Bronchial epithelial cell (primary cell): ENCODE measurements around the gene NCAN. TPM values are rescaled to one million over a fixed set of nuclear protein-coding genes. Genes with fewer than 3 reads are reported as not detected.

Source experiments
- DNase-seq: peaks from one replicate; pipeline ENCODE4 v3.0.0-alpha.2; 2010; ENCODE audit warnings: low read depth
- FAIRE-seq: peaks from 2 replicates; lab custom pipeline; 2011; peaks lifted over from hg19 to GRCh38; lab: Jason Lieb, UNC
- H3K27me3 ChIP-seq: 2 replicates; pipeline ENCODE4 v1.5.1; 2011; ENCODE audit warnings: low read length; ENCODE audit not compliant: control insufficient read depth, insufficient read depth
- H3K36me3 ChIP-seq: 2 replicates; pipeline ENCODE4 v1.5.1; 2011; ENCODE audit warnings: low read length; ENCODE audit not compliant: control insufficient read depth, insufficient read depth
- H3K4me3 ChIP-seq: 2 replicates; pipeline ENCODE4 v1.5.1; 2011; ENCODE audit warnings: mild to moderate bottlenecking, low read depth, low read length, control low read depth
- CTCF ChIP-seq: IDR thresholded peaks from 2 replicates; pipeline ENCODE4 v1.5.1; 2011; ENCODE audit warnings: mild to moderate bottlenecking, moderate library complexity, low read length, control low read depth, inconsistent platforms; ENCODE audit not compliant: insufficient read depth, severe bottlenecking
- total RNA-seq: library from RNA; depleted of rRNA; stranded (reverse); fragments of >200 nt; gene quantifications from 2 replicates; pipeline ENCODE4 v1.2.1, GENCODE V29; 2014

The NCAN gene
- total RNA-seq, 1 donor from 2014 or later: not detected

GRCh38 chr19:19271828-19272599 is 60.3 kb downstream of the NCAN start:
- Histone ChIP-seq H3K27me3 (peaks cover 3% of the 10 kb centered on the region), H3K4me3 (no peak overlapping the region), H3K36me3 (peaks cover 3% of the 10 kb centered on the region)
- FAIRE-seq (no peak), DNase-seq (no peak)
- TF ChIP-seq CTCF: no peak

- H3K36me3 ChIP-seq: peaks cover 14% of the 10 kb centered on the region
- peaks cover 3% of the 10 kb centered on the region for H3K27me3 ChIP-seq
- DNase-seq: no peak
- no peak overlapping the region for H3K4me3 ChIP-seq
- FAIRE-seq: no peak
- TF ChIP-seq CTCF: no peak
These were observed 62.4 kb downstream of the NCAN start for GRCh38 chr19:19274146-19274545.

- TF ChIP-seq CTCF: no peak
- peaks cover 3% of the 10 kb centered on the region for H3K27me3 ChIP-seq
- H3K4me3 ChIP-seq: no peak overlapping the region
- no peak for DNase-seq
- peaks cover 15% of the 10 kb centered on the region for H3K36me3 ChIP-seq
- no peak for FAIRE-seq
These were observed 63.2 kb downstream of the NCAN start for GRCh38 chr19:19274716-19275565.

- no peak for FAIRE-seq
- Histone ChIP-seq H3K36me3 (peaks cover 15% of the 10 kb centered on the region), H3K4me3 (no peak overlapping the region), H3K27me3 (peaks cover 3% of the 10 kb centered on the region)
- no peak for TF ChIP-seq CTCF
- DNase-seq: no peak
These were observed 64.6 kb downstream of the NCAN start for GRCh38 chr19:19276386-19276785.

GRCh38 chr19:19276851-19277250 is 65.1 kb downstream of the NCAN start:
- Histone ChIP-seq H3K27me3 (peaks cover 3% of the 10 kb centered on the region), H3K4me3 (no peak overlapping the region), H3K36me3 (peaks cover 15% of the 10 kb centered on the region)
- TF ChIP-seq CTCF: no peak
- no peak for FAIRE-seq
- DNase-seq: no peak
